AG09319 (cell line): ENCODE results near the gene C4orf51.

Experiments used
- DNase-seq: peaks from one replicate; pipeline ENCODE4 v3.0.0-alpha.2; 2010; ENCODE audit warnings: low read depth; ENCODE audit errors: extremely low read depth
- TF ChIP-seq, protein P1 (sequence below): IDR thresholded peaks from 2 replicates; pipeline ENCODE4 v1.5.1; 2011; ENCODE audit warnings: low read depth, mild to moderate bottlenecking, inconsistent platforms, low read length, moderate library complexity

C4orf51 gene

DNA sequence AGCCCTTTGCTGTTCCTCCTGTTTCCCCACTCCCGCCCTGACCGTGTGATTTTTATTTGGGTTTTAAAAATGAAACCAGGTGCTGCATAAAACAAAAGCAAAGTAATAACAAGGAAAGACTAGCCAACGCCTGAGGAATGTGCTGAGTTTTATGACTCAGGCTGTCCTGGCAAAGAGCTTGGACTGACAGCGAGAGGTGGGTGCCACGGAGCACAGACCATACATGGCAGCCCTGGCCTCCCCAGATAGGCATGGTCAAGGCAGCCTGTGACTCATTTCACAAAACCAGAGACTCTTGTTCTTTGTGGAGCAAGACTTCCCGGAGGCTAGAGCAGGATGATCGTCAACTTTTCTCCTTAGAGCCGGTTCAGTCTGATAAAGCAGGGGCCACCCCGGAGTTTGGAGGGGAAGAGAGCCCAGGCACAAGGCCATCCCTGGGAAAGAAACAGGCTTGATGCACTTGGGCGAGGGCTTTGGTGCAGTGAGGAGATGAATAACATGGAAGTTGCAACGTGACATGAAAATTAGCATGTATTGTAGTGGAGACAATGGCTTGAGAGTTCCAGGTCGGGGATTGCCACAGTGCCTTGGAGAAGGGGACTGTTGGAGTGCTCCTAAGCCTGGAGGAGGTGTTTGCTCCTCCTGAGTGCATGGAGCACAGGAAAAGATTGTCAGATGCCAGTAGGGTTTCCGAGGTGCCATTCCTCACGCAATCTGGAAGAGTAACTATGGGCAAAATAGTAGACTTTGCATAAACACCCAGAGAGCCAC is 54.8 kb downstream of the C4orf51 start:
- TF ChIP-seq, protein P1, sequence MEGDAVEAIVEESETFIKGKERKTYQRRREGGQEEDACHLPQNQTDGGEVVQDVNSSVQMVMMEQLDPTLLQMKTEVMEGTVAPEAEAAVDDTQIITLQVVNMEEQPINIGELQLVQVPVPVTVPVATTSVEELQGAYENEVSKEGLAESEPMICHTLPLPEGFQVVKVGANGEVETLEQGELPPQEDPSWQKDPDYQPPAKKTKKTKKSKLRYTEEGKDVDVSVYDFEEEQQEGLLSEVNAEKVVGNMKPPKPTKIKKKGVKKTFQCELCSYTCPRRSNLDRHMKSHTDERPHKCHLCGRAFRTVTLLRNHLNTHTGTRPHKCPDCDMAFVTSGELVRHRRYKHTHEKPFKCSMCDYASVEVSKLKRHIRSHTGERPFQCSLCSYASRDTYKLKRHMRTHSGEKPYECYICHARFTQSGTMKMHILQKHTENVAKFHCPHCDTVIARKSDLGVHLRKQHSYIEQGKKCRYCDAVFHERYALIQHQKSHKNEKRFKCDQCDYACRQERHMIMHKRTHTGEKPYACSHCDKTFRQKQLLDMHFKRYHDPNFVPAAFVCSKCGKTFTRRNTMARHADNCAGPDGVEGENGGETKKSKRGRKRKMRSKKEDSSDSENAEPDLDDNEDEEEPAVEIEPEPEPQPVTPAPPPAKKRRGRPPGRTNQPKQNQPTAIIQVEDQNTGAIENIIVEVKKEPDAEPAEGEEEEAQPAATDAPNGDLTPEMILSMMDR = no peak
- peak; percentile 94 for DNase-seq

DNA sequence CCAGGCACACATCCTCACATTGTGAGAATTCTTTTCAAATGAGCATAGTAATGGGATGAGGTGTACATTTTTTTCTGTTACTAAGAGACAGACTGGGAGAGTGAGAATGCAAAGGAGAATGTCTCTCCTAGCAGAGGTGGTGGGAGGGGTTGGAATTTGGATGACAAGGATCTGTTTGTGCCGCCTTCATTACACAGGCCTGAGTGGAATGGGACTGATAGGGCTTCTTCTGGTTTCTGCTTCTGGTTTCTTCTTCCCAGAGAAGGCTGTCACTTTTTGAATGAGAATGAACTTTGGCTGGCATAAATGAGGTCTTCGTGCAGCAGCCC is 55.4 kb downstream of the C4orf51 start:
- TF ChIP-seq, protein P1 = no peak
- DNase-seq = peak; percentile 78

DNA sequence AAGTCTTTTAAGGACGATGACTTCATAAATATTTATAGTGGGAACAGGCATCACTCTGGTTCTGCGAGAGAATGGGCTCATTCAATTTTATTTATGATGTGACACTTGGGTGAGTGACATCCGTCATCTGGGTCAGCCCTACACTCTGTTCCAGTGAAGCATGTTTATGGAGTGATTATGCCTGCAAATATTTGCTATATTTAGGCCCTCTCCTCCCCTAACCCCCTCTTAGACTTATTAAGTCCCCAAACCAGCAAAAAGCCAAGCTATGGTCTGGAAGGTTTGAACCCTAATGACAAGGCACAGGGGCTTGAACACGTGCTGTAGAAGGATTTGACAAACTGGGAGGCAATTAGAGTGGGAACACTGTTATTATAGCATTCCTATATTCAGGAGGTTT is 55.9 kb downstream of the C4orf51 start:
- TF ChIP-seq, protein P1 = no peak
- DNase-seq = no peak

DNA sequence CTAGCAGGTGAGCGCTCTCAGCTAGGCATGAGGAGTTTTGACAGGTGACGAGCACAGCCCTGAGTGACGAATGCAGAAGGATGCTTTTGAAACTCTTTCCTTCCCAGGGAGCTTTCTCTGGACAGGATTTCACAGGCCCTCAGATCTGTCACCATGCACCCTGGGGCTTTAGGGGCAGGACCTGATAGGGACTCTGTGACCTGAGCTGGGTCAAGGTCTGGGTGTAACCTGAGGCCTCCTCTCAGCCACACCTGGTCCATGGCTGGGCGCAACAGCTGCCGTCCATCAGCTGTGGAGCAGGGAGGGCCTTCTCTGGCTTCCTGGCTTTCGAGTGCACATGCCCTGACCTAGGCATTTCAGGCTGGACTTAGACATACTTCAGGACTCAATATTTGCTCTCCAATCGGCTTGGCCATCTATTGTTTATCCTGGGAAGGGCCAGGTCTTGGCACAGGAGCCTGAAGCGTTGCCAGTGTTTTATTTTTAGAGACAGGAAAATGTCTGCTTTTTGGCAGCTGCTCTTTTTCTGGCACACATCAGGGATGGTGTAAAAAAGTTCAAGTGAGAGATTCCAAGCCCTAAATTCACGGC is 56.4 kb downstream of the C4orf51 start:
- TF ChIP-seq, protein P1 = no peak

DNA sequence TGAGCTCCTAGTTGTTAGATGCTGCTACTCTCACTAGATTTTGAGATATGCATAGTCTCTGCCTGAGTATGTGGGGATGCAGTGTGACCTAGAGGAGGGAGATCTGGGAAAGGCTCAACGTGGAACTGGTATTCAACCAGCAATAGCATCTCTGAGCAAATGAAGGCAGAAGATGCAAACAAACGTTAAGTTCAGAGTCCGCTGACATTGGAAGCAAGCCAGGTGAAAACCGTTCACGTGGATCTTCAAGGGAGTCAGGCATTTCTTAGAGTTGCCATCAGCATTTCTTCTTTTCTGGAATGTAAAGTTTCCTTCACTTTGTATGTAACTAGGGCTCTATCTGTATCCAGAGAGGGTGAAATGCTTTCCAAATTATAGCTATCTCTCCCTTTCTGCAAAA is 59.9 kb downstream of the C4orf51 start:
- TF ChIP-seq, protein P1 = no peak

More for the DNA sequence above, 56.4 kb downstream of the C4orf51 start:
- DNase-seq = no peak

DNA sequence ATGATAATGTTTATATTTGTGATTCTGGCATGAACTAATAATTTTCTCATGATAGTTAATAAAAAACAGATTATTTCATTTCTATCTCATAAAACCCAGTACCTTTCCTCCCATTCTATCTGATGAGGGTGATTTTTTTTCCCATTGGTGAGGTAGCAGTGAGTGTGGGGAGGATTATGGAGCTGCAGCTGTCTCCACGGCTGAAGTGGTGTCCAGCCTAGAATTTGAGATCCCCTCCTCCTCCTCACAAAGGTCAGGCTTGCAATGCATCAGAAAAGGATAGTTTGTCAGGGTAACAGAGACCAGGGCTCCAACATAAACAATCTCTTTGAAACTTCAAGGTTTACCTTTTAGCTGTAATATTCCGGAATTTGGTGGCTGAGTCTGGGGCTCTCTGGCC is 60.9 kb downstream of the C4orf51 start:
- TF ChIP-seq, protein P1 = no peak
- no peak for DNase-seq

More for the DNA sequence above, 59.9 kb downstream of the C4orf51 start:
- no peak for DNase-seq

DNA sequence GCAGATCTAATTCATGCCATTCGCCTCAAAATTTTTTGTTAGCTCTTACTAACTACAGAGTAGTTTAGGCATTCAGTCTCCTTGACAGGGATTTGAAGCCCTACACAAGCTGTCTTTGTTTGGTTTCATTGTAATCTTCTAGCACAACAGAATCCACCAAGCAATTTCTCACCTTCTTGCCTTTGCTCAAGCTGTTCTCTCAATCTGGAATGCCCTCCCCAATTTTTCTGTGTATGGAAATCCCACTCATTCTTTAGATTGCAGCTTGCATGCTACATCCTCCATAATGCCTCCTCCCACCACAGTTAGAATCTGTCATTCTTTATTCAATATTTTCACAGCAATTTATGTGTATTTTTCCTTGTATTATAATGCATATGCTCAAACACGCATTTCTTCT is 63.7 kb downstream of the C4orf51 start:
- TF ChIP-seq, protein P1 = no peak
- DNase-seq = no peak
